Loucy (cell line): ENCODE data around the gene BST1.
A peak's percentile ranks its signal among the peaks of the same experiment; 100 is the strongest.

Experiments
- H2AFZ ChIP-seq: fragments of 200-600 bp; sonication (generic); 2 replicates; pipeline ENCODE4 v1.6.0; 2016; ENCODE audit warnings: antibody characterized with exemption, mild to moderate bottlenecking, low read length, moderate library complexity
- H3F3A ChIP-seq: fragments of 200-600 bp; 2 replicates; pipeline ENCODE4 v1.6.0; 2016; ENCODE audit warnings: antibody characterized with exemption, low read depth, mild to moderate bottlenecking
- H3K27me3 ChIP-seq: fragments of 200-600 bp; sonication (generic); 2 replicates; pipeline ENCODE4 v1.6.1; 2014; ENCODE audit warnings: low read length, mild to moderate bottlenecking; ENCODE audit not compliant: insufficient read depth, poor library complexity, severe bottlenecking
- H3K36me3 ChIP-seq: fragments of 200-600 bp; sonication (generic); 2 replicates; pipeline ENCODE4 v1.6.1; 2016; ENCODE audit warnings: low read length; ENCODE audit not compliant: insufficient read depth
- H3K4me1 ChIP-seq: fragments of 200-600 bp; sonication (generic); 2 replicates; pipeline ENCODE4 v1.5.1; 2014; ENCODE audit warnings: low read length, mild to moderate bottlenecking; ENCODE audit not compliant: insufficient read depth, poor library complexity, severe bottlenecking
- H3K4me2 ChIP-seq: fragments of 200-600 bp; sonication (generic); 2 replicates; pipeline ENCODE4 v1.6.0; 2014; ENCODE audit warnings: antibody characterized with exemption, low read length, low read depth, mild to moderate bottlenecking; ENCODE audit not compliant: poor library complexity, severe bottlenecking
- H3K4me3 ChIP-seq: fragments of 200-600 bp; sonication (generic); 2 replicates; pipeline ENCODE4 v1.5.1; 2014; ENCODE audit warnings: low read length, mild to moderate bottlenecking, mixed read lengths; ENCODE audit not compliant: poor library complexity, severe bottlenecking
- H3K79me2 ChIP-seq: fragments of 200-600 bp; sonication (generic); 2 replicates; pipeline ENCODE4 v1.6.1; 2014; ENCODE audit warnings: low read length; ENCODE audit not compliant: insufficient read depth
- H3K9ac ChIP-seq: fragments of 200-600 bp; sonication (generic); 2 replicates; pipeline ENCODE4 v1.6.0; 2014; ENCODE audit warnings: mild to moderate bottlenecking, low read depth, low read length, moderate library complexity; ENCODE audit not compliant: poor library complexity, severe bottlenecking
- H3K9me2 ChIP-seq: fragments of 200-600 bp; sonication (generic); replicated peaks from 2 replicates; pipeline ENCODE4 v1.6.1; 2016; ENCODE audit warnings: low read depth, low read length, mixed read lengths
- H3K9me3 ChIP-seq: fragments of 200-600 bp; sonication (generic); 2 replicates; pipeline ENCODE4 v1.6.1; 2014; ENCODE audit warnings: mild to moderate bottlenecking, antibody characterized with exemption, low read length, low read depth; ENCODE audit not compliant: insufficient read depth
- H4K20me1 ChIP-seq: fragments of 200-600 bp; sonication (generic); 2 replicates; pipeline ENCODE4 v1.6.0; 2014; ENCODE audit warnings: antibody characterized with exemption, low read length, mild to moderate bottlenecking; ENCODE audit not compliant: insufficient read depth, poor library complexity, severe bottlenecking
- CTCF ChIP-seq: fragments of 200-600 bp; sonication (generic); conservative IDR thresholded peaks from 2 replicates; pipeline ENCODE4 v1.5.1; 2014; ENCODE audit warnings: mild to moderate bottlenecking, antibody characterized with exemption, low read length
- EZH2phosphoT487 ChIP-seq: fragments of 200-600 bp; IDR thresholded peaks from 2 replicates; pipeline ENCODE4 v1.6.1; 2018; ENCODE audit warnings: antibody characterized with exemption, mild to moderate bottlenecking, moderate library complexity, borderline replicate concordance

BST1 gene

GRCh38 chr4:15677507-15677988 is 25.3 kb upstream of the BST1 start:
- H4K20me1 ChIP-seq = peaks cover 3% of the 10 kb centered on the region
- H3K4me2 ChIP-seq = peak overlapping the region; percentile 97
- peaks cover 96% of the 10 kb centered on the region for H3K79me2 ChIP-seq
- H3K9me3 ChIP-seq = no peaks in the 10 kb centered on the region
- TF ChIP-seq CTCF (no peak), EZH2phosphoT487 (no peak)
- H3K27me3 ChIP-seq = no peaks in the 10 kb centered on the region
- no peaks in the 10 kb centered on the region for H3K9me2 ChIP-seq
- H3K4me1 ChIP-seq = peaks cover 56% of the 10 kb centered on the region
- peak overlapping the region; percentile 96 for H3K4me3 ChIP-seq
- H3K36me3 ChIP-seq = no peaks in the 10 kb centered on the region
- H2AFZ ChIP-seq = no peak overlapping the region
- H3F3A ChIP-seq = peaks cover 4% of the 10 kb centered on the region; the same call in 1 of the 2 replicates
- H3K9ac ChIP-seq = peak overlapping the region; percentile 100

- Histone ChIP-seq H3K27me3 (no peaks in the 10 kb centered on the region), H3K4me2 (peak overlapping the region; percentile 97), H3K9me2 (no peaks in the 10 kb centered on the region), H3K9me3 (no peaks in the 10 kb centered on the region), H4K20me1 (no peaks in the 10 kb centered on the region), H2AFZ (peak overlapping the region; percentile 89), H3K9ac (peak overlapping the region; percentile 100), H3K4me1 (peaks cover 75% of the 10 kb centered on the region), H3F3A (peaks cover 4% of the 10 kb centered on the region; the same call in 1 of the 2 replicates), H3K79me2 (peaks cover 94% of the 10 kb centered on the region), H3K4me3 (peak overlapping the region; percentile 96), H3K36me3 (0 out of 2 replicates have a peak, but pooled peaks cover under 1% of the 10 kb centered on the region)
- no peak for TF ChIP-seq CTCF
Observed at GRCh38 chr4:15681067-15681371, 21.8 kb upstream of the BST1 start.

- Histone ChIP-seq H3K4me3 (peak within 1 kb of the TSS; percentile 96), H4K20me1 (no peaks in the 10 kb centered on the region), H3K79me2 (peaks cover 88% of the 10 kb centered on the region), H3K9me2 (no peaks in the 10 kb centered on the region), H3K4me2 (peak within 1 kb of the TSS; percentile 97), H3K9ac (peak within 1 kb of the TSS; percentile 100), H2AFZ (peak within 1 kb of the TSS; percentile 89), H3K9me3 (no peaks in the 10 kb centered on the region), H3F3A (peaks cover 4% of the 10 kb centered on the region; the same call in 1 of the 2 replicates), H3K4me1 (peaks cover 74% of the 10 kb centered on the region), H3K36me3 (0 out of 2 replicates have a peak, but pooled peaks cover 5% of the 10 kb centered on the region), H3K27me3 (no peaks in the 10 kb centered on the region)
- TF ChIP-seq CTCF = no peak
- TF ChIP-seq EZH2phosphoT487 = no peak
Observed at GRCh38 chr4:15681372-15682241, 21.3 kb upstream of the BST1 start, which contains the start of gene FAM200B. Gene FAM200B, plus strand, starts transcription at chr4:15681827. Its CDS starts 5,151 bp downstream, at chr4:15686978.
